Measurements from ENCODE around the gene MARCHF5.

GRCh38 chr10:92278996-92279696 is 11.8 kb upstream of the MARCHF5 start:
- TF ChIP-seq CTCF (IDR thresholded peaks at IDR 0.05) (no peak), POLR2A (IDR thresholded peaks at IDR 0.05) (no peak)

All from lower leg skin (tissue), 3 donors.